IPS-20b (cell line): ENCODE data around the gene FAM78A.
"Not testable (repeated sequence)": the region's sequence is repeated elsewhere in the genome, so short reads cannot be mapped to it uniquely, and the experiment has no call there.

Source experiments
- H3K27ac ChIP-seq: one replicate; pipeline ENCODE4 v1.5.1; 2013; ENCODE audit warnings: low read length
- H3K27me3 ChIP-seq: 2 replicates; pipeline ENCODE4 v1.6.1; 2013; ENCODE audit warnings: mild to moderate bottlenecking, low read length, inconsistent platforms; ENCODE audit not compliant: insufficient read depth
- H3K36me3 ChIP-seq: 2 replicates; pipeline ENCODE4 v1.6.1; 2013; ENCODE audit warnings: low read depth, mild to moderate bottlenecking, inconsistent platforms, low read length, moderate library complexity; ENCODE audit not compliant: insufficient read depth
- H3K4me1 ChIP-seq: 2 replicates; pipeline ENCODE4 v1.6.1; 2013; ENCODE audit warnings: mild to moderate bottlenecking, control low read depth, inconsistent platforms, low read length, moderate library complexity; ENCODE audit not compliant: insufficient read depth
- H3K4me3 ChIP-seq: 2 replicates; pipeline ENCODE4 v1.5.1; 2013; ENCODE audit warnings: mild to moderate bottlenecking, low read length, inconsistent platforms
- H3K9ac ChIP-seq: 2 replicates; pipeline ENCODE4 v1.6.1; 2013; ENCODE audit warnings: low read depth, mild to moderate bottlenecking, inconsistent platforms, low read length, moderate library complexity
- H3K9me3 ChIP-seq: 2 replicates; pipeline ENCODE4 v1.6.1; 2013; ENCODE audit warnings: mild to moderate bottlenecking, low read depth, low read length, inconsistent platforms; ENCODE audit not compliant: insufficient read depth

The FAM78A gene

DNA sequence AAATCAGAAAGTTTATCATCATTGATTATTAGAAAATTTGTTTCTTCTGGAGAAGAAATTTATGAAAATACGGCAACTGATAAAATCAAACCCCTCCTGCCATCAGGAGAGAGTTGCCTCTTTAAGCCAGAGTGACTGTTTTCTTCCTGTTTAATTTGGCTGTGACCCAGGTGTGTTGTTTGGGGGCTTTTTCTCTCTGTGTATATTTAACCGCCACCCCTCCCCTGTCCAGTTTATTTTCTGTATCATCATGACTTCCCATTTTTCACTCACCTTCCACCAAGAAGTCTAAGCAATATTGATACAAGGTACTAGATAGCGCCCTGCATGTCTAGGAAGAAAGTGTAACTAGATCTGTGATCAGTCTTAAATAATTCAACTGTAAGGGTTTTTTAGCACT is 50.1 kb downstream of the FAM78A start:
- Histone ChIP-seq H3K4me1 (peaks cover 15% of the 10 kb centered on the region), H3K27ac (no peak overlapping the region), H3K9me3 (no peaks in the 10 kb centered on the region), H3K9ac (no peak overlapping the region), H3K27me3 (no peaks in the 10 kb centered on the region), H3K36me3 (peaks cover 29% of the 10 kb centered on the region), H3K4me3 (no peak overlapping the region)

DNA sequence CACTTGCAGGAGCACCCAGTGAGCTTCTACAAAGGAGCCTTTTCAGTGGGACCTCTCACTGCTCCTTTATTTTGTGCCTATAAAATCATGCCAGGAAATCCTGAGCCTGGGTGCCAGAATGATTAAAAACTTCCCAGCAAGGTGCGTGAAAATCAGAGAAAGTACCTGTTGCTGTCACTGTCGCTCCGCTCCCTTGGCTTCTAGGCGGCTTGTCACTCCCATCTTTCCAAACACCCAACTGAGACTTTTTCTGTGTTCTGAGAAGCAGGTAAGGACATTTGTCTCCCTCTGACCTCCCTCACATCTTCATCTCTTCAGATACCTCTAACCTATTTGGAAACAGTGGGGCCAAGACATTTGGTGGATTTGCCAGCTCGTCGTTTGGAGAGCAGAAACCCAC is 53.9 kb downstream of the FAM78A start:
- Histone ChIP-seq H3K9ac (no peak overlapping the region), H3K4me3 (no peak overlapping the region), H3K36me3 (peaks cover 20% of the 10 kb centered on the region)

DNA sequence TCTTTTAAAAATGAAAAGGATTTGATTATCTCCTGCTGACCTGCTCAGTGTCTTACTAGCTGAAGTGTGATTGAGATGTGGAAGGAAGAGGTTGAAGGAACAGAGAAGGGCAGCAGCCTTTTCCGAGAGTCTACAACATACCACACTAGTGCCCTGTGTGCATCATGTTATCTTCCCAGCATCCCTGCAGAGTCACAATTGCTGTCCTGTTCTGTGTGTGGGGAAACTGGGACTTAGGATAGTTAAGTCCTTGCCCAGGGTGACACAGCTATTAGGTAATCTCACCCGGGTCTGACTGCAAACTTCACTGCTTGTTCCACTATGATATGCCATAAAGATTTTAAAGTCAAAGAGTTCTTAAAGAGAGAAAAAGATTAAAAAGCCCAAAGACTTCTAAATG is 55.8 kb downstream of the FAM78A start:
- Histone ChIP-seq H3K4me3 (no peak overlapping the region), H3K4me1 (peaks cover 13% of the 10 kb centered on the region; the same call in 1 of the 2 replicates), H3K27ac (no peak overlapping the region), H3K9ac (no peak overlapping the region), H3K36me3 (peaks cover 25% of the 10 kb centered on the region), H3K27me3 (no peaks in the 10 kb centered on the region), H3K9me3 (no peaks in the 10 kb centered on the region)

More for the DNA sequence above, 53.9 kb downstream of the FAM78A start:
- no peaks in the 10 kb centered on the region for H3K9me3 ChIP-seq
- no peak overlapping the region for H3K27ac ChIP-seq
- peaks cover 18% of the 10 kb centered on the region for H3K4me1 ChIP-seq
- no peaks in the 10 kb centered on the region for H3K27me3 ChIP-seq

DNA sequence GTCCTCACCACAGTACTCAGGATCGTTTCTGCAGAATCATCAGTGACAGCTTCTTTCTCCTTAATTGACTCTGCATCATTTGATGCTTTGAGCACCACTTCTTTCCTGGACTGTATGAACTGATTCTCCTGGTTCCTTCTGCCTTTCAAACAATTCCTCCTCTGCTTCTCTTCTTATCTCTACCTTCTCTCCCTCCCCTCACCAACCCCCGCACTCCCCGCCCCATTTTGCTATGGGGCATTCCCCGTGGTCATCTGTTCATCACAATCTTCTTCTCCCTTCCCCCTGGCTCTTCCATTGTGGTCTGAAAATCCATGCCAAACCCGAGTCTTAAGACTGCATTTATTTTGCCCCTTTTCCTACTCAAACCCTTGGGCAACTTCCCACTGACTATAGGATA is 57.9 kb downstream of the FAM78A start:
- Histone ChIP-seq H3K4me3 (no peak overlapping the region), H3K4me1 (peaks cover 13% of the 10 kb centered on the region; the same call in 1 of the 2 replicates), H3K36me3 (peaks cover 21% of the 10 kb centered on the region), H3K27ac (no peak overlapping the region), H3K27me3 (no peaks in the 10 kb centered on the region), H3K9ac (no peak overlapping the region), H3K9me3 (no peaks in the 10 kb centered on the region)

DNA sequence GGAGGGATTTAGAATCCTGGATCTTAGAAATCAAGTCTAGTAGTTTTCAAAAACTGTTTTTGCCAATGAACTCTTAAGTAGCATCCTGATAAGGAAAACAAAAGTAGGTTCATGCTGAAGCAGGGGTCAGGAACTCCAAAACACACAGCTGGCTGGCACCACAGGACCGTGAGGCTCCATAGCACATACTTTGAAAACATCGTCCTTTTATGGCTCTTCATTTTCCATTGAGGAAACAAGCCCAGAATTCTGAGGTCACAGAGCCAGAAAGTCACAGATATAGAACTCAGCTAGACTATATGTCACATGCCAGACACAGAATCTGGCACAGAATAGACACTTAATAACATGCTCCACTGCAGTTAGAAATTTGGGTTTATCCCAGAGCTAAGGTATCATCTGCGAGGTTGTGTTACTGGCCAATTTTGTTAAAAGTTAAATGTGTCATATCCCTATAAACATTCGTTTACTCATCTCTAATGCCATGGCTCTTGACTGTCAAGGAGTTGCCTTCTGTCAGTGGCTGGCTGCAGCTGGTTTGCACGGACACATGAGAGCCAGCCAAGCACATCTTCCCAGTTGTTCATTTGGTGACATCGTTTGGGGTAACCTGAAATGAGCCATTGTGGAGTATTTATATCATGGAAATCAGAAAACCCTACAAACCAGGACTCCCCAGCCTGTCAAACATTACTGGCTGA is 58.8 kb downstream of the FAM78A start:
- H3K9me3 ChIP-seq: no peaks in the 10 kb centered on the region
- H3K9ac ChIP-seq: no peak overlapping the region
- peaks cover 13% of the 10 kb centered on the region; the same call in 1 of the 2 replicates for H3K4me1 ChIP-seq
- H3K36me3 ChIP-seq: peaks cover 16% of the 10 kb centered on the region
- H3K4me3 ChIP-seq: no peak overlapping the region
- H3K27ac ChIP-seq: no peak overlapping the region
- H3K27me3 ChIP-seq: no peaks in the 10 kb centered on the region

DNA sequence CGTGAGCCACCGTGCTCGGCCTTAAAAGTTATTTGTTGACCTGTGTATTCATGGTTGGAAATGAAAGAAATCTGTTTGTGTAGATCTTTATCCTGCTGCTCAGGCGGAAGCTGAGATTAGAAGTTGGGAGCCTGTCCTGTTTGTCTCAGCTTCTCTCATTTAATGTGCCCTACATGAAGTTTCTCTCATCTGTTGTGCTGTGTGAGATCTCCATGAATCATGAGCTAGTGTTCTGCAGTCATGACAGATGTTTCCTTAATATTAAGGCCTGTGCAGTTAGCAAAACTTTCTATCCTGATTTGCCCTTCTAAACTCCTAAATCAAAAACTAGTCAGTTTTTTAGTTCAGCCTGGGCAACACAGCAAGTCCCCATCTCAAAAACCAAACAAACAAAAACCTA is 59.5 kb downstream of the FAM78A start:
- H3K27me3 ChIP-seq: no peaks in the 10 kb centered on the region
- H3K27ac ChIP-seq: no peak overlapping the region
- H3K4me3 ChIP-seq: no peak overlapping the region
- peaks cover 13% of the 10 kb centered on the region; the same call in 1 of the 2 replicates for H3K4me1 ChIP-seq
- H3K36me3 ChIP-seq: peaks cover 12% of the 10 kb centered on the region
- H3K9ac ChIP-seq: no peak overlapping the region
- H3K9me3 ChIP-seq: peaks cover 6% of the 10 kb centered on the region; the same call in 1 of the 2 replicates

DNA sequence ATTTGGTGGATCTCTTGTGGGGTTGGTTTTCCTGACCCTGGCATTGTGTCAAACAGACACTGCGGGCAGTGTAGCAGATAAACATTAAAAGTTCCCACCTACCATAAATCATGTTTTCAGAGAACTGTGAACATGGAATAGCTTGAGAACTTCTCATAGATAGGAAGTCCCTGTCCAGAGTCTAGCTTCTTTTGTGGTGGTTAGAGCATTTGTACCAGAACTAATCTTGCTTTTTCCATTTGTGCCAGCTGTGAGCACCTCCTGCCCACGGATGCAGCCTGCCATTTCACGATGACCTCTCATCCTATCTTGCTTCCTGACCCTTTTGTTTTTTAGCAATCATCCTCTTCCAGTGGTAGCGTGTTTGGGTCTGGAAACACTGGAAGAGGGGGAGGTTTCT is 61.4 kb downstream of the FAM78A start:
- no peak overlapping the region for H3K4me3 ChIP-seq
- no peaks in the 10 kb centered on the region for H3K27me3 ChIP-seq
- H3K9me3 ChIP-seq: peaks cover 7% of the 10 kb centered on the region
- no peak overlapping the region for H3K9ac ChIP-seq
- H3K4me1 ChIP-seq: peaks cover 4% of the 10 kb centered on the region; the same call in 1 of the 2 replicates
- no peak overlapping the region for H3K27ac ChIP-seq
- peaks cover 24% of the 10 kb centered on the region for H3K36me3 ChIP-seq

DNA sequence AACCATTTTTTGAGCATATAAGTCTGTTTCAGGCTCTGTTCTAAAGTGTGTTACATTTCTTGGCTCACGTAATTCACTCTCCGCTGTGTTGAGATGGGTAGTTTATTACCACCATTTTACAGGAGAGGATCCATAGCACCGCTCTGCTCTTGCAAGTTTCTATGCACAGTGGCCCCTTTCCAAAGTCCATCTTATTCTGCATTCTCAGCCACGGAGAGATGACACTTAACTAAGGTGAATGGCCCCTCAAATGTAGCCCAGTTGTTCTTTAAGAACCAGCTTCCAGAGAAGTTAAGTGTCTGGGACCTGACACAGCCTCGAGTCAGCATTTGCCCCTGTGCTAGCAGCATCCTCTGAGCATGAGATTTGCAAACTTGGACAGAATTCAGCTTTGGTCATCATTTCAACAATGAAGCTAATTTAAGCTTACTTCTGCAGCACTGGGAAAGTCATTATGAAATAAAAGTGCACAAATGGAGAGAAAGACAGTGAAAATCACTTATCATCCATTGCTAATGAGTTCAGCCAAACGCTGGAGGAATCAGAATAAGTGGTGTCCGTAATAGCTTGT is 61.9 kb downstream of the FAM78A start:
- Histone ChIP-seq H3K36me3 (peaks cover 26% of the 10 kb centered on the region), H3K27me3 (no peaks in the 10 kb centered on the region), H3K9me3 (peaks cover 7% of the 10 kb centered on the region), H3K27ac (no peak overlapping the region), H3K4me3 (no peak overlapping the region), H3K9ac (no peak overlapping the region), H3K4me1 (no peaks in the 10 kb centered on the region; the same call in 1 of the 2 replicates)

DNA sequence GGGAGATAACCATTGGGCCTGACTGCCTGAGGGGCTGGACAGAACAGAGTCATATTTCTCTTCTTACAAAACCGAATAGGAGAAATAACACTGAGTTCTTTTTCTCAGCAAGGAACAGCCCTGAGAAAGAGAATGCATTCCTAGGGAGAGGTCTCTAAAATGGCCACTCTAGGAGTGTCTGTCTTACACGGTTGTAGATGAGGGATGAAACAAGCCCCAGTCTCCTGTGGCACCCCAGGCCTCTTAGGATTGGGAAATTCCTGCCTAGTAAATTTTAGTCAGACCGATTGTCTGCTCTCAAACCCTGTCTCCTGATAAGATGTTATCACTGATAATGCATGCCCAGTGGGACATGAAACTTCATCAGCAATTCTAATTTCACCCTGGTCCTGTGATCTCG is 64.4 kb downstream of the FAM78A start:
- H3K27me3 ChIP-seq, H3K9me3 ChIP-seq, H3K9ac ChIP-seq, H3K27ac ChIP-seq, H3K4me1 ChIP-seq, H3K4me3 ChIP-seq: not testable (repeated sequence)
- H3K36me3 ChIP-seq: peaks cover 30% of the 10 kb centered on the region
